B cell (primary cell): ENCODE data around the gene DNAH6.

Experiments used
- CTCF ChIP-seq: fragments of 200-600 bp; IDR thresholded peaks from one replicate; pipeline ENCODE4 v1.8.0; 2022; ENCODE audit warnings: antibody characterized with exemption, mild to moderate bottlenecking
- EZH2 ChIP-seq: IDR thresholded peaks from 2 replicates; pipeline ENCODE4 v1.6.1; 2012; ENCODE audit warnings: borderline replicate concordance, low read depth, mild to moderate bottlenecking, moderate library complexity, low read length; ENCODE audit not compliant: insufficient read depth, poor library complexity, severe bottlenecking

- TF ChIP-seq EZH2, result no peak
- no peak for TF ChIP-seq CTCF
These were observed 311.8 kb downstream of the DNAH6 start for GRCh38 chr2:84827978-84828575.
